ENCODE data around the gene C16orf92.

The C16orf92 gene

GRCh38 chr16:30006095-30006473 lies 16.9 kb upstream of the C16orf92 start:
- H3K36me3 Mint-ChIP-seq (ENCODE audit: low read depth): peaks cover 4% of the 10 kb centered on the region
- peaks cover 27% of the 10 kb centered on the region for H3K27me3 Mint-ChIP-seq (ENCODE audit: low read depth)
- H3K4me1 Mint-ChIP-seq: no peaks in the 10 kb centered on the region
- H3K4me3 Mint-ChIP-seq: no peak overlapping the region
- no peak overlapping the region for H3K27ac Mint-ChIP-seq
- no peaks in the 10 kb centered on the region for H3K9me3 Mint-ChIP-seq
- no peak for TF ChIP-seq CTCF (IDR thresholded peaks at IDR 0.05; ENCODE audit: unreplicated experiment in 3 of 3)

GRCh38 chr16:30006659-30007377 lies 16.2 kb upstream of the C16orf92 start:
- no peak for TF ChIP-seq CTCF (IDR thresholded peaks at IDR 0.05; ENCODE audit: unreplicated experiment in 3 of 3)
- H3K36me3 Mint-ChIP-seq (ENCODE audit: low read depth): peaks cover 3% of the 10 kb centered on the region

GRCh38 chr16:30007378-30007895 lies 15.6 kb upstream of the C16orf92 start:
- TF ChIP-seq CTCF (IDR thresholded peaks at IDR 0.05; ENCODE audit: unreplicated experiment in 3 of 3): no peak
- Mint-ChIP-seq H3K4me3 (no peak overlapping the region), H3K4me1 (peaks cover 5% of the 10 kb centered on the region), H3K27ac (no peak overlapping the region), H3K36me3 (ENCODE audit: low read depth) (no peaks in the 10 kb centered on the region), H3K27me3 (ENCODE audit: low read depth) (peaks cover 33% of the 10 kb centered on the region), H3K9me3 (no peaks in the 10 kb centered on the region)

More at GRCh38 chr16:30006659-30007377, 16.2 kb upstream of the C16orf92 start:
- H3K4me3 Mint-ChIP-seq: no peak overlapping the region
- peaks cover 28% of the 10 kb centered on the region for H3K27me3 Mint-ChIP-seq (ENCODE audit: low read depth)
- H3K9me3 Mint-ChIP-seq: no peaks in the 10 kb centered on the region
- H3K4me1 Mint-ChIP-seq: peaks cover 1% of the 10 kb centered on the region
- no peak overlapping the region for H3K27ac Mint-ChIP-seq

- H3K4me3 Mint-ChIP-seq: peak overlapping the region; percentile 37 to 56 (median 53)
- peaks cover 40% of the 10 kb centered on the region for H3K27me3 Mint-ChIP-seq (ENCODE audit: low read depth)
- TF ChIP-seq CTCF (IDR thresholded peaks at IDR 0.05; ENCODE audit: unreplicated experiment in 3 of 3): no peak
- H3K9me3 Mint-ChIP-seq: no peaks in the 10 kb centered on the region
- H3K4me1 Mint-ChIP-seq: peaks cover 5% of the 10 kb centered on the region
- H3K36me3 Mint-ChIP-seq (ENCODE audit: low read depth): no peaks in the 10 kb centered on the region
- H3K27ac Mint-ChIP-seq: no peak overlapping the region
These were observed 13.7 kb upstream of the C16orf92 start for GRCh38 chr16:30009085-30009862.

GRCh38 chr16:30009990-30010843 lies 12.8 kb upstream of the C16orf92 start:
- peaks cover 5% of the 10 kb centered on the region for H3K4me1 Mint-ChIP-seq
- peak overlapping the region; percentile 65 to 72 (median 70) for H3K4me3 Mint-ChIP-seq
- no peak for TF ChIP-seq CTCF (IDR thresholded peaks at IDR 0.05; ENCODE audit: unreplicated experiment in 3 of 3)
- H3K9me3 Mint-ChIP-seq: no peaks in the 10 kb centered on the region
- no peak overlapping the region for H3K27ac Mint-ChIP-seq
- H3K27me3 Mint-ChIP-seq (ENCODE audit: low read depth): peaks cover 45% of the 10 kb centered on the region
- no peaks in the 10 kb centered on the region for H3K36me3 Mint-ChIP-seq (ENCODE audit: low read depth)
